HEK293T (cell line): Measurements from ENCODE around the gene SYCN.

Source experiments
- ARNT ChIP-seq: fragments of 450-650 bp; IDR thresholded peaks from 2 replicates; pipeline ENCODE4 v1.6.1; 2017; ENCODE audit warnings: mild to moderate bottlenecking
- BHLHE40 ChIP-seq: fragments of 450-650 bp; IDR thresholded peaks from 2 replicates; pipeline ENCODE4 v1.6.1; 2016; ENCODE audit warnings: mild to moderate bottlenecking, moderate library complexity, borderline replicate concordance
- CTBP1 ChIP-seq: fragments of 450-650 bp; IDR thresholded peaks from 2 replicates; pipeline ENCODE4 v1.6.1; 2016; ENCODE audit warnings: borderline replicate concordance
- ELF4 ChIP-seq: fragments of 450-650 bp; IDR thresholded peaks from 2 replicates; pipeline ENCODE4 v1.6.1; 2017; ENCODE audit warnings: antibody characterized with exemption
- FOXA1 ChIP-seq: fragments of 450-650 bp; IDR thresholded peaks from 2 replicates; pipeline ENCODE4 v1.6.1; 2016; ENCODE audit warnings: mild to moderate bottlenecking
- FOXK2 ChIP-seq: fragments of 450-650 bp; IDR thresholded peaks from 2 replicates; pipeline ENCODE4 v1.6.1; 2016; ENCODE audit warnings: mild to moderate bottlenecking
- FOXM1 ChIP-seq: fragments of 450-650 bp; IDR thresholded peaks from 2 replicates; pipeline ENCODE4 v1.6.1; 2017; ENCODE audit warnings: mild to moderate bottlenecking, borderline replicate concordance
- HDGF ChIP-seq: fragments of 450-650 bp; IDR thresholded peaks from 2 replicates; pipeline ENCODE4 v1.6.1; 2017; ENCODE audit warnings: antibody characterized with exemption, borderline replicate concordance
- L3MBTL2 ChIP-seq: fragments of 450-650 bp; conservative IDR thresholded peaks from 2 replicates; pipeline ENCODE4 v1.6.1; 2016; ENCODE audit warnings: mild to moderate bottlenecking
- NFRKB ChIP-seq: fragments of 450-650 bp; IDR thresholded peaks from 2 replicates; pipeline ENCODE4 v1.6.1; 2016; ENCODE audit warnings: mild to moderate bottlenecking, moderate library complexity
- SP1 ChIP-seq: fragments of 450-650 bp; IDR thresholded peaks from 2 replicates; pipeline ENCODE4 v1.6.1; 2017
- SUZ12 ChIP-seq: fragments of 450-650 bp; IDR thresholded peaks from 2 replicates; pipeline ENCODE4 v1.6.1; 2016; ENCODE audit warnings: mild to moderate bottlenecking
- TARDBP ChIP-seq: fragments of 450-650 bp; IDR thresholded peaks from 2 replicates; pipeline ENCODE4 v1.6.1; 2016
- ZNF384 ChIP-seq: fragments of 450-650 bp; IDR thresholded peaks from 2 replicates; pipeline ENCODE4 v1.6.1; 2016

GRCh38 chr19:39193803-39194202 lies 10.3 kb downstream of the SYCN start:
- TF ChIP-seq FOXA1 (no peak), FOXM1 (no peak), SP1 (no peak), L3MBTL2 (no peak), BHLHE40 (no peak), FOXK2 (no peak), SUZ12 (no peak), ELF4 (no peak), NFRKB (no peak), TARDBP (no peak), ARNT (no peak), ZNF384 (no peak), CTBP1 (no peak), HDGF (no peak)
